ENCODE measurements around the gene ATP10A. TPM values are rescaled to one million over a fixed set of nuclear protein-coding genes. Genes with fewer than 3 reads are reported as not detected.

Gene ATP10A
- total RNA-seq, 1 experiment from 2014 or later = 0.02 TPM

- ChIA-PET CTCF (no interaction called here), POLR2A (no interaction called here), RAD21 (ENCODE audit: low non-redundant PET in 1 of 2, low total read pairs in 2 of 2, uncharacterized antibody in 2 of 2, unreplicated experiment in 2 of 2) (no interaction called here)
- TF ChIP-seq EZH2 (IDR thresholded peaks at IDR 0.05) (no peak), SIN3A (IDR thresholded peaks at IDR 0.05; ENCODE audit: low read depth) (no peak), ZFX (IDR thresholded peaks at IDR 0.05) (no peak), CTCF (IDR thresholded peaks at IDR 0.05 in 2 of 3, conservative IDR thresholded peaks at IDR 0.05 in 1 of 3; ENCODE audit: borderline replicate concordance in 1 of 3, insufficient read depth in 1 of 3, low read depth in 2 of 3, low read length in 2 of 3) (no peak), POLR2AphosphoS5 (IDR thresholded peaks at IDR 0.05; ENCODE audit: low read depth, low read length) (no peak), MAX (IDR thresholded peaks at IDR 0.05) (no peak), FOSL1 (IDR thresholded peaks at IDR 0.05; ENCODE audit: low read depth) (no peak), CBX3 (IDR thresholded peaks at IDR 0.05; ENCODE audit: low read depth) (no peak), SRF (IDR thresholded peaks at IDR 0.05; ENCODE audit: low read depth) (no peak), POLR2A (IDR thresholded peaks at IDR 0.05; ENCODE audit: borderline replicate concordance, extremely low read depth, insufficient read depth, insufficient read length) (no peak), TCF7L2 (IDR thresholded peaks at IDR 0.05; ENCODE audit: borderline replicate concordance, extremely low read depth, insufficient read depth, insufficient read length) (no peak), CEBPB (IDR thresholded peaks at IDR 0.05; ENCODE audit: low read depth) (no peak), YY1 (IDR thresholded peaks at IDR 0.05; ENCODE audit: extremely low read depth, insufficient replicate concordance, low read depth, low read length) (no peak), JUND (IDR thresholded peaks at IDR 0.05) (no peak), EGR1 (IDR thresholded peaks at IDR 0.05; ENCODE audit: low read depth) (no peak), SP1 (IDR thresholded peaks at IDR 0.05; ENCODE audit: low read depth) (no peak), ELF1 (IDR thresholded peaks at IDR 0.05; ENCODE audit: borderline replicate concordance, low read depth) (no peak)
- TF ChIP-seq, protein P1, sequence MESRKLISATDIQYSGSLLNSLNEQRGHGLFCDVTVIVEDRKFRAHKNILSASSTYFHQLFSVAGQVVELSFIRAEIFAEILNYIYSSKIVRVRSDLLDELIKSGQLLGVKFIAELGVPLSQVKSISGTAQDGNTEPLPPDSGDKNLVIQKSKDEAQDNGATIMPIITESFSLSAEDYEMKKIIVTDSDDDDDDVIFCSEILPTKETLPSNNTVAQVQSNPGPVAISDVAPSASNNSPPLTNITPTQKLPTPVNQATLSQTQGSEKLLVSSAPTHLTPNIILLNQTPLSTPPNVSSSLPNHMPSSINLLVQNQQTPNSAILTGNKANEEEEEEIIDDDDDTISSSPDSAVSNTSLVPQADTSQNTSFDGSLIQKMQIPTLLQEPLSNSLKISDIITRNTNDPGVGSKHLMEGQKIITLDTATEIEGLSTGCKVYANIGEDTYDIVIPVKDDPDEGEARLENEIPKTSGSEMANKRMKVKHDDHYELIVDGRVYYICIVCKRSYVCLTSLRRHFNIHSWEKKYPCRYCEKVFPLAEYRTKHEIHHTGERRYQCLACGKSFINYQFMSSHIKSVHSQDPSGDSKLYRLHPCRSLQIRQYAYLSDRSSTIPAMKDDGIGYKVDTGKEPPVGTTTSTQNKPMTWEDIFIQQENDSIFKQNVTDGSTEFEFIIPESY (IDR thresholded peaks at IDR 0.05; ENCODE audit: extremely low read depth, insufficient replicate concordance, low read length) = no peak
- TF ChIP-seq, protein P2, sequence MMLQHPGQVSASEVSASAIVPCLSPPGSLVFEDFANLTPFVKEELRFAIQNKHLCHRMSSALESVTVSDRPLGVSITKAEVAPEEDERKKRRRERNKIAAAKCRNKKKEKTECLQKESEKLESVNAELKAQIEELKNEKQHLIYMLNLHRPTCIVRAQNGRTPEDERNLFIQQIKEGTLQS (IDR thresholded peaks at IDR 0.05) = no peak
- intact Hi-C loops (cut with micrococcal nuclease) = no loop called here
- no peak overlapping the region for H3K9ac ChIP-seq (ENCODE audit: low read length)
- H3K4me1 ChIP-seq (ENCODE audit: control insufficient read depth in 1 of 2, insufficient read depth in 2 of 2, low read length in 2 of 2) = no peaks in the 10 kb centered on the region
- H4K20me1 ChIP-seq (ENCODE audit: insufficient read depth) = no peaks in the 10 kb centered on the region
- H2AFZ ChIP-seq (ENCODE audit: low read depth, low read length, poor library complexity, severe bottlenecking) = no peak overlapping the region
- H3K4me3 ChIP-seq (replicated peaks in 1 of 2; ENCODE audit: low read depth in 1 of 2, low read length in 2 of 2) = no peak overlapping the region
- no TSS peak for BruUV-seq (replicated peaks)
- DNase-seq (ENCODE audit: low read depth, low spot score) (no peak), ATAC-seq (no peak)
- no peaks in the 10 kb centered on the region for H3K27me3 ChIP-seq (ENCODE audit: insufficient read depth, low read length)
- H3K4me2 ChIP-seq (ENCODE audit: low read length) = no peak overlapping the region
- no peaks in the 10 kb centered on the region for H3K36me3 ChIP-seq (ENCODE audit: control insufficient read depth in 1 of 2, insufficient read depth in 2 of 2, low read length in 2 of 2)
- H3K9me3 ChIP-seq (ENCODE audit: control insufficient read depth in 1 of 2, insufficient read depth in 1 of 2, low read depth in 1 of 2, low read length in 2 of 2) = peaks cover 0 to 28% of the 10 kb centered on the region in 2 experiments; a peak in 2 of 4 replicates
- H3K9me2 ChIP-seq (ENCODE audit: insufficient read depth) = no peaks in the 10 kb centered on the region
- no peak overlapping the region for H3K27ac ChIP-seq (ENCODE audit: low read depth, low read length)
- no peaks in the 10 kb centered on the region for H3K79me2 ChIP-seq (ENCODE audit: insufficient read depth, low read length)
Observed at GRCh38 chr15:25796395-25796794, 66.7 kb downstream of the ATP10A start.
